Retinal pigment epithelial cell (primary cell): ENCODE data around the gene C16orf74.

Experiments used
- DNase-seq: peaks from one replicate; pipeline ENCODE4 v3.0.0-alpha.2; 2010; ENCODE audit warnings: low read depth
- H3K4me3 ChIP-seq: 2 replicates; pipeline ENCODE4 v1.5.1; 2011; ENCODE audit warnings: mild to moderate bottlenecking, low read length, control low read depth, moderate library complexity
- TF ChIP-seq, protein P1 (sequence below): conservative IDR thresholded peaks from 2 replicates; pipeline ENCODE4 v1.5.1; 2011; ENCODE audit warnings: low read depth, low read length, control low read depth, inconsistent platforms

The C16orf74 gene

DNA sequence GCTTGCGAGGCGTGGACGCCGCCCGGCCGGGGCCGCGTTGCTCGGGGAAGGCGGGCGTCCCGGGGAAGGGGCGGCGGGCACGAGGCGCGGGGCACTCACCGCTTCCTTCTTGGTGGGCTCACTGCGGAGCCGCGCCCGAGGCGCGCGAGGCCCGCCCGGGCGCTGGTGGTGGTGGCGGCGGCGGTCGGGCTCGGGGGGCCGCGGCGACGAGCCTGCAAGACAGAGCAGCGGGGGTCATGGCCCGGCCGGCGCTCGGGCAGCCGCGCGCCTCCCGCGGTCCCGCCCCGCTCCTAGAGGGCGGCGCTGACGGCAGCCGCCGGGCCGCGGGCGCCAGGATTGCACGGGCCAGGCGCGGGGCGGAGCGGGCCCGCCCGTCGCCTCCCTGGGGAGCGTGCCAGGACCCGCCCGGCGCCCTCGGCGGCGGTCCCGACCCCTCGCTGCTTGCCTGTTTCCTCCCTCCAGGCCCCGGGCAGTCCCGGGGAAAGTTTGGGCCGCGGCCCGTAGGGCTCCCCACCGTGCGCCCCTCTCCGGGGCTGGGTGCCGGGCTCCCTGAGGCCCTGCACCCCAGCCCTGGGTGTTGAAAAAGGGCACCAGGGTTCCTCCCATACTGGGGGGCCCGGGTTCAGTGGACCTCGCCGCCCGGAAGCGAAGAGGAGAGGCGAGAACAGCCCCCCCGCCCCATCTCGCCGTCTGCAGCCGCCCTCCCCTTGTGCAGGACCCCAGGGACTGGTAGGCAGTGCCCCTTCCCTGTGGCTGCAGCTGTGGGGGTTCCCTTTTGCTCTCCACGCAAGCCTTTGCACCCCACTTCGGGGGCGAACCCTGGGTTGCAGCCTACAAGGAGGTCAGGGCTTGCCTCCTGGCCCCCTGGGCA is at the start of gene C16orf74:
C16orf74 (minus strand) TSS at position 270 of the 871 bp plus-strand sequence. CDS start 15,879 bp downstream, outside the sequence.
- H3K4me3 ChIP-seq = peak within 1 kb of the TSS; percentile 52
- no peak for DNase-seq
- TF ChIP-seq, protein P1, sequence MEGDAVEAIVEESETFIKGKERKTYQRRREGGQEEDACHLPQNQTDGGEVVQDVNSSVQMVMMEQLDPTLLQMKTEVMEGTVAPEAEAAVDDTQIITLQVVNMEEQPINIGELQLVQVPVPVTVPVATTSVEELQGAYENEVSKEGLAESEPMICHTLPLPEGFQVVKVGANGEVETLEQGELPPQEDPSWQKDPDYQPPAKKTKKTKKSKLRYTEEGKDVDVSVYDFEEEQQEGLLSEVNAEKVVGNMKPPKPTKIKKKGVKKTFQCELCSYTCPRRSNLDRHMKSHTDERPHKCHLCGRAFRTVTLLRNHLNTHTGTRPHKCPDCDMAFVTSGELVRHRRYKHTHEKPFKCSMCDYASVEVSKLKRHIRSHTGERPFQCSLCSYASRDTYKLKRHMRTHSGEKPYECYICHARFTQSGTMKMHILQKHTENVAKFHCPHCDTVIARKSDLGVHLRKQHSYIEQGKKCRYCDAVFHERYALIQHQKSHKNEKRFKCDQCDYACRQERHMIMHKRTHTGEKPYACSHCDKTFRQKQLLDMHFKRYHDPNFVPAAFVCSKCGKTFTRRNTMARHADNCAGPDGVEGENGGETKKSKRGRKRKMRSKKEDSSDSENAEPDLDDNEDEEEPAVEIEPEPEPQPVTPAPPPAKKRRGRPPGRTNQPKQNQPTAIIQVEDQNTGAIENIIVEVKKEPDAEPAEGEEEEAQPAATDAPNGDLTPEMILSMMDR = no peak

DNA sequence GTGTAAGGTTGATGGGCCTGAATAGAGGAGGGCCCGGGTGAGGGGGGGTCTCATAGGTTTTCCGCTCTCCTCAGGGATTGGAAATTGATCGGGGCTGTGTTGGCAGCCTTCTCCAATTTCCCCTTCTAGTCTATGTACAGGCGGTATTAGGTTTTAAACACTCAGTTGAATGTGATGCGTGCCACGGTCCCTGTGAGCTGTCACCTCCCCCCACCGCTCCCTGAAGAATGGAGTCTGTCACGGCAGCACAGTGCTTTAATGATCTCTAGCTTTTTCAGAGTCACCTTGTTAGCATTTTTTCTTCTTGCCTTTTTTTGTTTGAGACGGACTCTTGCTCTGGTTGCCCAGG is 49.4 kb upstream of the C16orf74 start:
- TF ChIP-seq, protein P1 = no peak
- H3K4me3 ChIP-seq = peak overlapping the region; percentile 90
- DNase-seq = no peak

DNA sequence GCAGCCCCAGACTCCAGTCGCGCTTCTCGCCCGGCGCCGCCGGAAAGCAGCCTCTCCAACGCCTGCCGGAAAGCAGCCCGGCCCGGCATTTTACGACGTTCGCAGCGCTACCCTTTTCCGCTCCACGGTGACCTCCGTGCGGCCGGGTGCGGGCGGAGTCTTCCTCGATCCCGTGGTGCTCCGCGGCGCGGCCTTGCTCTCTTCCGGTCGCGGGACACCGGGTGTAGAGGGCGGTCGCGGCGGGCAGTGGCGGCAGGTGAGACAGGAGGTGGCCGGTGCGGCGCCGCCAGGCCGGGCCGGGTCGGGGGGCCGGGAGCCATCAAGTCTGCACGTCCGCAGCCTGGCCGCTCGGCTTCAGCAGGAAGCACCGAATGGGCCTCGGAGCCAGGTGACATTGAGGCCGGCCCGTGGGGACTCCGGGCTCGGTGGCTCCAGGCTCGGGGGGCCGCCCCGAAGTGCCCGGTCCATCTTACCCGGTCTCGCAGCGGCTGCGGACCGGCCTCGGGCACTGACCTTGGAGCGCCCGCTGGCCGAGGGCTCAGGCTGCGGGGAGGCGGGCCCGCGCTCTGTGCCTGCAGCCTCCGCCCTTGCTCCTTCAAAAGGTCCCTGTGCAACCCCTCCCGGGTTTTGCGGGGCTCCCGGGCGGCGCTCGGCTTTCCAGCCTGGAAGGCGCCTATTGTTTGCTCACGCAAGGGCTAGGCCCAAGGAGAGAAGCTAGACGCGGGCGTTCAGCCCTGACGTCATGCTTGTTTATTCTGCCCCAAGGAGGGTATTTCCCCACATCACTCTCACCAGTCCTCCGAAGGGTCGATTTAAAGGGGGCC is 48.8 kb upstream of the C16orf74 start, which contains the start of the genes COX4I1 and EMC8:
COX4I1 (plus strand) TSS at position 199 of the 824 bp plus-strand sequence. CDS start 1,511 bp downstream, outside the sequence.
EMC8 (minus strand) TSS at position 48 of the 824 bp plus-strand sequence. CDS start 249 bp downstream, outside the sequence.
- H3K4me3 ChIP-seq = peak within 1 kb of the TSS; percentile 90
- TF ChIP-seq, protein P1 = no peak
- DNase-seq = peak; percentile 67

DNA sequence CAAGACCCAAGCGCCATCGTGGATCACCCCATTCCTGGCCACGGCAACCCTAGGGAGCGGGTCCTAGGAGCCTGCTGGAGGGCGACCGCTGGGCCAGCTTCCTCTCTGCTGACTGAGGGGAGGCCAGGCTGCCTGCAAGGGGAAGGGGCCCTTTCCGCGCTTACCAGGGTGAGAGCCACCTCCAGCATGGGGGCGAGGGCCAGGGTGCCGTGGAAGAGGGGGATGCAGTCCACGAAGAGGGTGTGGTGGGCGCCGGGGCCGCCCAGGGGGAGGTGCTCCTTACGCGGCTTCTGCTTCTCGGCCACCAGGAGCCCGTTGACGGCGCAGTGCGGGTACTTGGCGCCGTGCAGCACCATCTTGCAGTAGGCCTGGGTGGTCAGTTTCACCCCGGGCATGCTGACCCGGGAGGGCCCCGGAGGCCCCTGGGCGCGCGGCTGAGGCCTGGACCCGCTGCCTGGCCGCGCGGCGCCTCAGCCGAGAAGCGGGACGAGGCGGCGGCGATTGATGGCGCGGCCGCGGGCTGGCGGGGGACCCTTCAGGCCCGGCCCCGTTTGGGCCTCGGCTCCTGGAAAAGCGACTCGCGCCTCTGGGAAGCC is 48.1 kb upstream of the C16orf74 start:
- TF ChIP-seq, protein P1 = no peak
- H3K4me3 ChIP-seq = peak overlapping the region; percentile 90
- no peak for DNase-seq

DNA sequence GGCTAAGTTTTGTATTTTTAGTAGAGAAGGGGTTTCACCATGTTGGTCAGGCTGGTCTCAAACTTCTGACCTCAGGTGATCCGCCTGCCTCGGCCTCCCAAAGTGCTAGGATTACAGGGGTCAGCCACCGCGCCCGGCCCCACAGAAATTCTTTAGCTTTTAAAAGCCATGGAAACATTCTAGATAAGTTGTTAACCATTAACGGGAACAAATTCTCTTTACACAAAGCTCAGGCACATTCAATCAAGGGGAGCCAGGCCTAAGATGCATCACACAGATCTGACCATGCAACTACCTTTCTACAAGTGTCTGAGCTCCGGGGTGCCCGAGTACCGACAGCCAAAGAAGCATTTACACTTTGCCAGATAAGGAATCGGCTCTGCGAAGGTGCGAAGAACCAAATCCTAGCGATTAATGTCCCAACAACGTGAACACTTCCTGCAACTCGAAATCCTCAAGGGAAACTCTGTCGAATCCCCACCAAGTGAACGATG is 47.4 kb upstream of the C16orf74 start:
- TF ChIP-seq, protein P1 = no peak
- H3K4me3 ChIP-seq = peak overlapping the region; percentile 90
- DNase-seq = no peak

DNA sequence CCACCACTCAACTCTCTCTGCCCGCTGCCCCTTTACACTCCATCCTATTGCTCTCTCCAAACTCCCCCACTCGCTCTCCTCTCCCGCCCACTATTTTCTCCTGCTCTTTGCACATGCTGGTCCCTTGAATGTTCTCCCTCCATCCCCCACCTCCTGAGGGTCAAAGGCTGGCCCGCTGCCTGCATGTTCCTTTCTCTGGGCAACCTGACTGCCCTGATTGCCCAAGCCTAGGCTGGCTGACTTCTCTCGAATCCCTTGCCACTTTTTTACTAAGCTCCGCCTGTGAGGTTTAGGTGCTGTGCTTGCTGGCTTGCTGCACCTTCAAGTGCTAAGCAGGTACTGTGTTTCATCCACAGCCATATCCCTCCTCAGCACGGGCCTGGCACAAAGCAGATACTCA is 45.7 kb upstream of the C16orf74 start:
- TF ChIP-seq, protein P1 = no peak
- H3K4me3 ChIP-seq = no peak overlapping the region
- no peak for DNase-seq
